DOHH2 (cell line): Measurements from ENCODE around the gene PRDX5.

Source experiments
- CTCF ChIP-seq: fragments of 200-600 bp; sonication (generic); IDR thresholded peaks from one replicate; pipeline ENCODE4 v1.5.1; 2014; ENCODE audit warnings: antibody characterized with exemption, mild to moderate bottlenecking, low read depth, low read length; ENCODE audit not compliant: poor library complexity, severe bottlenecking
- EZH2phosphoT487 ChIP-seq: fragments of 200-600 bp; sonication (generic); IDR thresholded peaks from 2 replicates; pipeline ENCODE4 v1.6.1; 2017; ENCODE audit warnings: borderline replicate concordance, mild to moderate bottlenecking, antibody characterized with exemption, low read length, moderate library complexity, mixed read lengths

GRCh38 chr11:64348383-64349024 is 30.6 kb downstream of the PRDX5 start:
- TF ChIP-seq CTCF (no peak), EZH2phosphoT487 (no peak)
